GM23338 (cell line): ENCODE data around the gene GPR32.

Experiments used
- EZH2 ChIP-seq: fragments of 200-600 bp; sonication (generic); IDR thresholded peaks from one replicate; pipeline ENCODE4 v1.8.0; 2017; ENCODE audit warnings: antibody characterized with exemption, mild to moderate bottlenecking, low read depth; ENCODE audit not compliant: unreplicated experiment
- EZH2phosphoT487 ChIP-seq: fragments of 200-600 bp; sonication (generic); IDR thresholded peaks from one replicate; pipeline ENCODE4 v1.8.1; 2018; ENCODE audit warnings: antibody characterized with exemption; ENCODE audit not compliant: unreplicated experiment
- NANOG ChIP-seq: IDR thresholded peaks from 2 replicates; pipeline ENCODE4 v1.6.1; 2016; ENCODE audit warnings: antibody characterized with exemption, borderline replicate concordance
- POLR2AphosphoS5 ChIP-seq: IDR thresholded peaks from 2 replicates; pipeline ENCODE4 v1.6.1; 2016; ENCODE audit warnings: antibody characterized with exemption, low read depth
- REST ChIP-seq: IDR thresholded peaks from one replicate; pipeline ENCODE4 v1.6.1; 2018; ENCODE audit warnings: antibody characterized with exemption; ENCODE audit not compliant: unreplicated experiment
- ZNF114 ChIP-seq: fragments of 250-450 bp; sonication (Bioruptor Pico); IDR thresholded peaks from 2 replicates; pipeline ENCODE4 v1.5.0; 2020; ENCODE audit warnings: mild to moderate bottlenecking, moderate library complexity
- ZNF462 ChIP-seq: fragments of 250-450 bp; sonication (Bioruptor Pico); IDR thresholded peaks from 2 replicates; pipeline ENCODE4 v1.5.0; 2020; ENCODE audit warnings: mild to moderate bottlenecking, moderate library complexity
- TF ChIP-seq, protein P1 (sequence below), 2 experiments: fragments of 200-600 bp in 1 of 2; sonication (generic) in 1 of 2; conservative IDR thresholded peaks; 2 replicates each; pipeline versions ENCODE4 v1.5.1 to v1.6.1; 2016 to 2017; ENCODE audit warnings: antibody characterized with exemption in 2 of 2, low read depth in 2 of 2, mild to moderate bottlenecking in 2 of 2, moderate library complexity in 1 of 2
- TF ChIP-seq, protein P2 (sequence below): IDR thresholded peaks from 2 replicates; pipeline ENCODE4 v1.6.1; 2016; ENCODE audit warnings: antibody characterized with exemption

- TF ChIP-seq, protein P1, sequence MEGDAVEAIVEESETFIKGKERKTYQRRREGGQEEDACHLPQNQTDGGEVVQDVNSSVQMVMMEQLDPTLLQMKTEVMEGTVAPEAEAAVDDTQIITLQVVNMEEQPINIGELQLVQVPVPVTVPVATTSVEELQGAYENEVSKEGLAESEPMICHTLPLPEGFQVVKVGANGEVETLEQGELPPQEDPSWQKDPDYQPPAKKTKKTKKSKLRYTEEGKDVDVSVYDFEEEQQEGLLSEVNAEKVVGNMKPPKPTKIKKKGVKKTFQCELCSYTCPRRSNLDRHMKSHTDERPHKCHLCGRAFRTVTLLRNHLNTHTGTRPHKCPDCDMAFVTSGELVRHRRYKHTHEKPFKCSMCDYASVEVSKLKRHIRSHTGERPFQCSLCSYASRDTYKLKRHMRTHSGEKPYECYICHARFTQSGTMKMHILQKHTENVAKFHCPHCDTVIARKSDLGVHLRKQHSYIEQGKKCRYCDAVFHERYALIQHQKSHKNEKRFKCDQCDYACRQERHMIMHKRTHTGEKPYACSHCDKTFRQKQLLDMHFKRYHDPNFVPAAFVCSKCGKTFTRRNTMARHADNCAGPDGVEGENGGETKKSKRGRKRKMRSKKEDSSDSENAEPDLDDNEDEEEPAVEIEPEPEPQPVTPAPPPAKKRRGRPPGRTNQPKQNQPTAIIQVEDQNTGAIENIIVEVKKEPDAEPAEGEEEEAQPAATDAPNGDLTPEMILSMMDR (conservative IDR thresholded peaks at IDR 0.05; ENCODE audit: low read depth in 2 of 2): no peak
- TF ChIP-seq REST (no peak), POLR2AphosphoS5 (no peak), EZH2phosphoT487 (no peak), NANOG (no peak), EZH2 (no peak), ZNF462 (CRISPR knock-in tag) (no peak), ZNF114 (no peak)
- TF ChIP-seq, protein P2, sequence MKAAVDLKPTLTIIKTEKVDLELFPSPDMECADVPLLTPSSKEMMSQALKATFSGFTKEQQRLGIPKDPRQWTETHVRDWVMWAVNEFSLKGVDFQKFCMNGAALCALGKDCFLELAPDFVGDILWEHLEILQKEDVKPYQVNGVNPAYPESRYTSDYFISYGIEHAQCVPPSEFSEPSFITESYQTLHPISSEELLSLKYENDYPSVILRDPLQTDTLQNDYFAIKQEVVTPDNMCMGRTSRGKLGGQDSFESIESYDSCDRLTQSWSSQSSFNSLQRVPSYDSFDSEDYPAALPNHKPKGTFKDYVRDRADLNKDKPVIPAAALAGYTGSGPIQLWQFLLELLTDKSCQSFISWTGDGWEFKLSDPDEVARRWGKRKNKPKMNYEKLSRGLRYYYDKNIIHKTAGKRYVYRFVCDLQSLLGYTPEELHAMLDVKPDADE: no peak
Observed at GRCh38 chr19:50784710-50785109, 14.4 kb downstream of the GPR32 start.
